GM10248 (cell line): ENCODE data around the gene SCAMP4.

ENCODE experiments used
- CTCF ChIA-PET: fragments of 300-600 bp; sonication (Branson Sonifier 250); formaldehyde crosslinking; extraction: SDS; loops from one replicate; lab custom pipeline; 2021; ENCODE audit warnings: antibody characterized with exemption; lab: Yijun Ruan, JAX
- POLR2A ChIA-PET: fragments of 350-650 bp; sonication (Branson Sonifier 250); formaldehyde crosslinking; extraction: SDS; loops from one replicate; lab custom pipeline; 2020; ENCODE audit warnings: antibody characterized with exemption; lab: Yijun Ruan, JAX
- DNase-seq: peaks from one replicate; pipeline ENCODE4 v3.0.0; 2012; ENCODE audit errors: extremely low spot score
- TF ChIP-seq, protein P1 (sequence below): IDR thresholded peaks from 2 replicates; pipeline ENCODE4 v1.5.1; 2012; ENCODE audit warnings: mild to moderate bottlenecking, low read depth; ENCODE audit errors: extremely low read depth, missing control alignments, control extremely low read depth

Gene SCAMP4

GRCh38 chr19:1947651-1948209 is 42.5 kb downstream of the SCAMP4 start:
- TF ChIP-seq, protein P1, sequence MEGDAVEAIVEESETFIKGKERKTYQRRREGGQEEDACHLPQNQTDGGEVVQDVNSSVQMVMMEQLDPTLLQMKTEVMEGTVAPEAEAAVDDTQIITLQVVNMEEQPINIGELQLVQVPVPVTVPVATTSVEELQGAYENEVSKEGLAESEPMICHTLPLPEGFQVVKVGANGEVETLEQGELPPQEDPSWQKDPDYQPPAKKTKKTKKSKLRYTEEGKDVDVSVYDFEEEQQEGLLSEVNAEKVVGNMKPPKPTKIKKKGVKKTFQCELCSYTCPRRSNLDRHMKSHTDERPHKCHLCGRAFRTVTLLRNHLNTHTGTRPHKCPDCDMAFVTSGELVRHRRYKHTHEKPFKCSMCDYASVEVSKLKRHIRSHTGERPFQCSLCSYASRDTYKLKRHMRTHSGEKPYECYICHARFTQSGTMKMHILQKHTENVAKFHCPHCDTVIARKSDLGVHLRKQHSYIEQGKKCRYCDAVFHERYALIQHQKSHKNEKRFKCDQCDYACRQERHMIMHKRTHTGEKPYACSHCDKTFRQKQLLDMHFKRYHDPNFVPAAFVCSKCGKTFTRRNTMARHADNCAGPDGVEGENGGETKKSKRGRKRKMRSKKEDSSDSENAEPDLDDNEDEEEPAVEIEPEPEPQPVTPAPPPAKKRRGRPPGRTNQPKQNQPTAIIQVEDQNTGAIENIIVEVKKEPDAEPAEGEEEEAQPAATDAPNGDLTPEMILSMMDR = no peak
- ChIA-PET CTCF (no interaction called here), POLR2A (no interaction called here)
- no peak for DNase-seq

DNA sequence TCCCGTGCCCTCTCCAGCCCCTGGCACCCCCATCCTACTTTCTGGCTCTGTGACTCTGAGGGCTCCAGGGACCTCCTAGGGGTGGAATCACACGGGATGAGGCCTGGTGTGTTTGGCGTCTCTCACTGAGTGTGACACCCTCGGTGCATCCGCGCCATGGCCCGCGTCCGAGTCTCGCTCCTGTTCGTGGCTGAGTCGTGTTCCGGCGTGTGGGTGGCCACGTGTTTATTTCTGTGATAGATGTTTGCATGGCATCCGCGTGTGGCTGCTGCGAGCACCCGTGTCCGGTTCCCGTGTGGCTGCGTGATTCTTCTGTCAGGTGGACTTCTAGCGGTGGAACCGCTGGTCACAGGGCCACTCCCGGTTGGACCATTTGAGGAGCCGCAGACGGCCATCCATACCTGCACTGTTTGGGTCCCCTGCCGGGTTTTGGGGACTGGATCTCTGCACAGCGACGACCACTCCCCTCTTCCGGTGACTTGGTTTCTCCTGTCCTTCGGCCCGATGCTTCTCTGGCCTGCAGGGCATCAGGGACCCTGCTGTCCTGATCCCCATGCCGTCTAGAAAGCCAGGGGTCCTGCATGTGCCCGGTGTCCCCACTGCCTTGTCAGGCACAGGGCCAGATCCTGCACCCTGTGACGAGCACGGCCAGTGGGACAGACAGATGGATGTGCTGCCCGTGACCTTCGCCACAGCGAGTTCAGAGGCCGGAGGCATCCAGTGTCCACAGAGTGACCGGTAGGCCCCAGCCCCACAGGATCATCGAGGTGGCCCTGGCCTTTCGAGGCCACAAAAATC is 44.3 kb downstream of the SCAMP4 start:
- TF ChIP-seq, protein P1 = no peak
- DNase-seq = no peak
- ChIA-PET POLR2A (no interaction called here), CTCF (no interaction called here)

DNA sequence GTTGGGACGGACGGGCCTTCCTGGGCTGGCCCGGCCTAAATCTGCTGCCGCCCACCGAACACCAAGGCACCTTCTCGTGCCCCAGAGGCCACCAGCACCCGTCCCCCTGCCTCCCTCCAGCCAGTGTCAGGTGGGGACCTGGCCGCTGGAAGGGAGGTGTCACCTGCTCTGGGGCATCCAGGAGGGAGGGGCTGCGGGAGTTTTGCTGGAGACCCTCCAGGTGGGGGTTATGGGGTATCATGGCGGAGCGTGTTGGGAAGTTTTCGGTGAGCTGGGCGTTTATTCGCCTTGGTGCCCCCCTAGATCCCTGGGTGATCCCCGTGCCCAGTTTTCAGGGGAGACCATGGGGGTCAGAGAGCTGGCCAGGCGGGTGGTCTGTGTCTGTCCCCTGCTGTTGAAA is 45.4 kb downstream of the SCAMP4 start:
- TF ChIP-seq, protein P1 = no peak
- POLR2A ChIA-PET = no interaction called here
- DNase-seq = no peak
- CTCF ChIA-PET = no interaction called here

DNA sequence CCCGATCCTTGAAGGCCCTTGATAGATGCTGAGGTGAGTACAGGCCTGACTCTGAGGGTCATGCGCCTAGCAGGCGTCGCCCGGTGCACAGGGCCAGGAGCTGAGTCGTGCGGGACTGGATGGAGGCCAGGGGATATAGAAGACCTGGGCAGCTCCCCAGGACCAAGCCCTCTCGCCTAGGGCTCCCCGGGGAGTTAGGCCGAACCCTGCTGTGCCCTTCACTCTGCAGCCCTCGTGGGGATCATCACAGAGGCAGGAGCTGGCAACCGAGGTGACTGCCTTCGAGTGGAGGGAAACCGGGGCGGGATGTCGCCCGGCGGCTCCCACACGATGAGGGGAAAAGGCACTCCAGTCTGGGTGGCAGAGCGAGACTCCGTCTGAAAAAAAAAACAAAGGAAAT is 47.4 kb downstream of the SCAMP4 start:
- ChIA-PET CTCF (interaction anchor here (1.3 kb wide), 1 partner anchor 10 kb away, joined by 3 read pairs; no protein-coding TSS in a partner anchor), POLR2A (no interaction called here)
- no peak for DNase-seq
- TF ChIP-seq, protein P1 = no peak

DNA sequence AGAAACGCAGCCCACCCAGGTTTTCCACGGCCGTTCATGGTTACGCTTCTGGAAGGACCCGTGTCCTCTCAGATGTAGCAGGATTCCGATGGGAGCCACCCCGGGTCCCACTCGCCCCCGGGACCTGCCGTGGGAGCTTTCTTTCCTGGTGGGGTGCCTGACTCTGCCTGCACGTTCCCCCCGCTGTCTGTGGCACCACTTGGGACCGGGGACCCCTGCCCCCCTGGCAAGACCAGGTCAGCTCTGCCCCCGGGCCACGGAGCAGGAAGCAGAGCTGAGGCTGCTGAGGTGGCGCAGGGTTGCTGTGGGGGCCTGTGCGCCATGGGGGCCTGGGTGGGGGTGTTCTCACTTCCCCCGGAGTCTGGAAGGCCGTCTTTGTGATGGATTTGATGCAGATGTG is 47.8 kb downstream of the SCAMP4 start:
- POLR2A ChIA-PET = no interaction called here
- CTCF ChIA-PET = interaction anchor here (1.0 to 1.3 kb wide), 2 partner anchors 10 to 136 kb away, joined by 3 read pairs; no protein-coding TSS in a partner anchor
- TF ChIP-seq, protein P1 = no peak
- DNase-seq = no peak

DNA sequence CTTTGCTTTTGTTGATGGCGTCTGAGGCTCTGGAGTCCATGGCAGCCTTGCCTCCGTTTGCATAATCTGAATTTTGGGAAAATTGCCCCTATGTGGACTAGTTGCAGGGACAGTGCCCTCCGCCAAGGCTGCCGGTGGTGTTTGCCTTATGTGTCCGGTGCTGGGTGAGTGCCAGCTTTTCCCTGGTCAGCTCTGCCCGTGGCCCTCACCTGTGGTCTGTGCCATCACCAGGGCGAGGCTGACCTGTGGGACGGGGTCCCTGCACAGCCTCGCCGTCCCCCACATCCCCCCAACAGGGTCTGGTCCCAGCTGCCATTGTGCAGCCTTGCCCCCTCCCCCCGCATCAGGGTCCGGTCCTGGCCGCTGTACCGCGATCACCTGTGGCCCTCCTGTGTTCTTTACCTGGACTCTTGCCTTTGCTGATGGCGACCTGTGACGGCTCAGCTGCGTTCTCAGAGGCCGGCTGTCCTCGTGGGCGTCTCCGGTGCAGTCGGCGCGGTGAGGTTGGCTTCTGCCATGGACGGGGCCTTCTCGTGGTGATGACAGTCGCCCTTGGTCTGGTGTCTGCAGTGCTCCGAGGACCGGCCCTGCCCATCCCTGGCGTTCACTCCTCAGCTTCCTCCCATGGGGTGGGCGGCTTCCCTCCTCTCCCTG is 48.4 kb downstream of the SCAMP4 start:
- CTCF ChIA-PET = interaction anchor here (0.9 to 1.0 kb wide), 2 partner anchors 8 to 136 kb away, joined by 3 read pairs; no protein-coding TSS in a partner anchor
- DNase-seq = no peak
- TF ChIP-seq, protein P1 = no peak
- POLR2A ChIA-PET = no interaction called here
